AG04449 (cell line): ENCODE results near the gene POTEI.
"Not testable (repeated sequence)": the region's sequence is repeated elsewhere in the genome, so short reads cannot be mapped to it uniquely, and the experiment has no call there.

Experiments used
- CTCF ChIA-PET: fragments of 350-600 bp; formaldehyde crosslinking; extraction: SDS; loops from one replicate; lab custom pipeline; 2021; ENCODE audit warnings: antibody characterized with exemption; lab: Yijun Ruan, JAX
- POLR2A ChIA-PET: fragments of 400-600, 350-600 bp; formaldehyde crosslinking; extraction: SDS; loops from one replicate; lab custom pipeline; 2020; ENCODE audit warnings: antibody characterized with exemption, inconsistent platforms; lab: Yijun Ruan, JAX
- DNase-seq: peaks from one replicate; pipeline ENCODE4 v3.0.0-alpha.2; 2010; ENCODE audit warnings: low read depth, low spot score
- H3K4me3 ChIP-seq: 2 replicates; pipeline ENCODE4 v1.5.1; 2011; ENCODE audit warnings: low read depth, mild to moderate bottlenecking, control low read depth, low read length

The POTEI gene

GRCh38 chr2:130509228-130509627 is at the start of gene POTEI:
TSS of gene POTEI (minus strand) at chr2:130509328. CDS start at chr2:130509235, 93 bp downstream.
- POLR2A ChIA-PET, H3K4me3 ChIP-seq, DNase-seq, CTCF ChIA-PET: not testable (repeated sequence)

DNA sequence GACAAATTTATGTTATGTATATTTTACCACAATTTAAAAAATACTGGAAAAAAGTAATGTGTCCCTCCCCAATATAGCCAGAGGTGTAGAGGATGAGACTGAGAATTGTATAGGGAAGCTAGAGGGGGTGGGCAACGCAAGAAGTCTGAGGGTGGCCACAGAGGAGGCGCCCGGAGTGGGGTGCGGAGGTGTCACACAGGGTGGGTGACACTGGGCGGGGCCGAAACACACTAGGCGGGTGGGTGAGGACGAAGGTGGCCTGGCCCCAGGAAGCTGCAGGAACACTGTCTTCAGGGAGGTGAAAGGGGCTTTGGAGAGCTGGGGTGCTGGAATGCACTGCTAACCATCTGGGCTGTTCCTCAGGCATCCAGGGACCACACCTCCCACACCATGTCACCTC is 47.3 kb upstream of the POTEI start:
- CTCF ChIA-PET, H3K4me3 ChIP-seq, DNase-seq, POLR2A ChIA-PET: not testable (repeated sequence)

GRCh38 chr2:130554178-130554577 is 45.0 kb upstream of the POTEI start:
- H3K4me3 ChIP-seq, CTCF ChIA-PET, DNase-seq, POLR2A ChIA-PET: not testable (repeated sequence)

DNA sequence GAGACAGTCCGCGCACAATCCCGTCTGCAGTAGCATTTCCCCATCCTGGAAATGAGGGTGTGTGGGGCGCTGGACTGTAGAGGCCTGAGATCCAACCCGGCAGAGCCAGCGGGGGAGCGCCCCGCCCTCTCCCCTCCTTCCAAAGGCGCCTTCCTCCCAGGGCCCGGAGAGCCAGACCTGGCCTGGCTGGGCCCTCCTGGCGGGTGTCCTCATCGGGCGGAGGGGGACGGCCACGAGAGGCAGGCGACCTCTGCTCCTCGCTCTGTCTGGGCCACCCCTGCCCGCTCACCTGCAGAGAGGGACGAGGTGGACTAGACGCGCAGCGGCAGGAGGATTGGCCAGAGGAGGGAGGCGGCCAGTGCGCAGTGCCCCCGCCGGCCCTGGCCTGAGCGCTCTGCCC is 40.3 kb upstream of the POTEI start:
- DNase-seq, POLR2A ChIA-PET, H3K4me3 ChIP-seq, CTCF ChIA-PET: not testable (repeated sequence)

GRCh38 chr2:130548418-130548817 is 39.3 kb upstream of the POTEI start:
- POLR2A ChIA-PET, H3K4me3 ChIP-seq, DNase-seq, CTCF ChIA-PET: not testable (repeated sequence)

- DNase-seq, H3K4me3 ChIP-seq, CTCF ChIA-PET, POLR2A ChIA-PET: not testable (repeated sequence)
Measured at GRCh38 chr2:130544978-130545377, 35.9 kb upstream of the POTEI start.

DNA sequence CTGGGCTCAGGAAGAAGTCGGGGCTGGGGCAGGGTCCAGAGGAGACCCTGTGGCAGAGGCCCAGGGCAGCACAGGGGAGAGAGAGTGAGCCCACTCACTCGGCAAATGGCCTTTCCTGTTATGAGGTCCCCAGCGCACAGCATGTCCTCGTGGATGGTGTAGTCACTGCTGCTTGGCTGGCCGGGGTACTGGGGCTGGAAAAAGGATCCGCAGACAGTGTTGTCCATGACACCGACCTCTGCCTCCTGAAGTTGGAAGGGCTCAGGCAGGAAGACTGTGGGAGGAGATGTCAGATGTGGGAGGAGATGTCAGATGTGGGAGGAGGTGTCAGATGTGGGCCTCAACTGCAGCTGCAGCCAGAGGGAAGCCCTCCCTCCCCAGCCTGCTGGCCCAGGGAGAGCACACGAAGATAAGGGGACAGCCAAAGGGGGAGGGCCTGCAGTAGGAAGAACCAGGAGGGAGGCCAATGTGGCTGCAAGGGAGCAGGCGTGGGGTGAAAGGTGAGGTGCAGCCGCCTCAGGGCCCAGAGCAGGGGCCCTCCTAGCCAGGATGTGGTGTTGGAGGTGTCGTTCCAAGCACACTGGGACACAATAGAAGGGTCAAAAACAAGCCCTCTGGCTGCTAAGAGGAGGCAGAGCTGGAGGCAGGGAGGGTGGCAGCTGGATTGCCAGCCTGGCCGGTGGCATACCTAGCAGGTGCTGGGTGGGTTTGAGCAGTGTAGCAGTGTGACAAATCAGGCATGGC is 34.8 kb upstream of the POTEI start:
- H3K4me3 ChIP-seq, CTCF ChIA-PET, POLR2A ChIA-PET, DNase-seq: not testable (repeated sequence)

GRCh38 chr2:130542789-130543188 is 33.7 kb upstream of the POTEI start:
- CTCF ChIA-PET, POLR2A ChIA-PET, DNase-seq, H3K4me3 ChIP-seq: not testable (repeated sequence)

DNA sequence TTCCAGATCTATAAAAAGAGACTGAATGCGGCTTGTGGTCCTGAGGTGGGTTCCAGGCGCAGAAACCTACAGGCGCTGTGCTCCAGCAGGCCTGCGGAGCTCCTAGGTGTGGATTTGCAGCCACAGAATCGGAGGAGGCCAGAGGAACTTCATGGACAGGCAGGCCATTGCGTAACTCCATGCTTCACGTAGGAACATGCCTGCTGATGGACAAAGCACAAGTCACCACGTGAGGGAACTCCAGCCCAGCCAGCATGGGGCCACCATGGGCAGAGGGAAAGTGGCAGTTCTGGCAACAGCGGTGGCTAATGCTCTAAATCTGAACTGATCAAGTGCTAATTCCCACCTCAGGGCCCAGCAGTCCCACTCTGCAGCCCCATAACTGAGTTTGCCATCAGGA is 29.1 kb upstream of the POTEI start:
- CTCF ChIA-PET, POLR2A ChIA-PET, H3K4me3 ChIP-seq, DNase-seq: not testable (repeated sequence)

DNA sequence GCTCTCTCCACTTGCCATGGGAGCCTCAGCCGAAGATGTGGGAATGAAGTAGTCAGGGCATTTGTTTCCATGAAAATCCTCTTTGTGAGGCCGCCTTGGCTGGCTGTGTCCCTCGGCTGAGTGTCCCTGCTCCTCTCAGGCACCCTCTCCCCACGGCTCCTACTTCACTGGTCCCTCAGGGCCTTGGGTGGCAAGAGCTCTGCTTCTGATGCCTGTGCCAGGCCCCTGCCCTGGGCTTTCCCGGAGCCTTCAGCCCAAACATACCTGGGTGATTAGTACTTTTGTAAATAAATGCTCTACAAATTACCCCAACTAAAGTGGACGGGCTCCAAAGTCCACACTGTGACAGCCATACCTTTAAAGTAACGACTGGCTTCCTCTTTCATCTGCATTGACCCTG is 27.5 kb upstream of the POTEI start:
- CTCF ChIA-PET, DNase-seq, POLR2A ChIA-PET, H3K4me3 ChIP-seq: not testable (repeated sequence)

DNA sequence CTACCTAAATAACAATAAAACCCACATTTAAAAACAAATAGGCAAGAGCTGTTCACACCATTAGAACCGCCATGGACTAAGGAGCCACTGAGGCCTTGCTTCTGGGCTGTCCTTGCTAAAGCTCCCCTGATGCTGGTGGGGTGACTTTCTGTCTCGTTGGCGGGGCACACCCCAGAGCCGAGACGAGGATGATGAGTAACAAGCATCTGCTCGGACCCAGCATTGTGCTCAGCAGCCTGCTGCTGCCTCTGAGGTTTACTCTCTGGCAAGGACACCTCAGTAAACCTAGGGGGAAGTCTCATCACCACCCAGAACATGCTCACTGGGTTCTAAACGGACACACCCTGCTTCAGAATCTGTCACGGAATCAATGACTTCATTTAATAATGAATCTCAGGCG is 22.5 kb upstream of the POTEI start:
- CTCF ChIA-PET, POLR2A ChIA-PET: not testable (repeated sequence)

DNA sequence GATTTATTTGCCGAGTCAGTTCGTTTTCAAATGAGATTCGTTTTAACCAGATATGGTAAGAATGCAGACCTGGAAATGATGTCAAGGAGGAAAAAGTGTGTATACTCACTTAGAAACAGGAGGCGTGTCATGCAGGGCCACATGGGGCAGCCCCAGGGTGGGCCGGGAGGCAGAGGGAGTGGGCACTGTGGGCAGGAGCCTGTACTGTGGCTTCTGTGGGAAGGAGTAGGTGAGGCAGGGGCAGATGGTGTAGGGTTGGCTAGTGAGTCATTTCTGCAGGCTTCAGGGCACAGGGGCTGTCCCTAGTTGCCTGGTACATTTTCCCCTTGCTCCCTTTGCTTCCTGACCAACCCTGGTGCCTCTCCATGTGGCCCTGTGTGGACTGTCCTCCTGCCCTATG is 22.1 kb upstream of the POTEI start:
- H3K4me3 ChIP-seq, POLR2A ChIA-PET, DNase-seq, CTCF ChIA-PET: not testable (repeated sequence)

More for the DNA sequence above, 22.5 kb upstream of the POTEI start:
- not testable (repeated sequence) for DNase-seq, H3K4me3 ChIP-seq

GRCh38 chr2:130530212-130530611 is 21.1 kb upstream of the POTEI start:
- CTCF ChIA-PET, DNase-seq, POLR2A ChIA-PET, H3K4me3 ChIP-seq: not testable (repeated sequence)

GRCh38 chr2:130529545-130529944 is 20.4 kb upstream of the POTEI start:
- CTCF ChIA-PET, DNase-seq, POLR2A ChIA-PET, H3K4me3 ChIP-seq: not testable (repeated sequence)

DNA sequence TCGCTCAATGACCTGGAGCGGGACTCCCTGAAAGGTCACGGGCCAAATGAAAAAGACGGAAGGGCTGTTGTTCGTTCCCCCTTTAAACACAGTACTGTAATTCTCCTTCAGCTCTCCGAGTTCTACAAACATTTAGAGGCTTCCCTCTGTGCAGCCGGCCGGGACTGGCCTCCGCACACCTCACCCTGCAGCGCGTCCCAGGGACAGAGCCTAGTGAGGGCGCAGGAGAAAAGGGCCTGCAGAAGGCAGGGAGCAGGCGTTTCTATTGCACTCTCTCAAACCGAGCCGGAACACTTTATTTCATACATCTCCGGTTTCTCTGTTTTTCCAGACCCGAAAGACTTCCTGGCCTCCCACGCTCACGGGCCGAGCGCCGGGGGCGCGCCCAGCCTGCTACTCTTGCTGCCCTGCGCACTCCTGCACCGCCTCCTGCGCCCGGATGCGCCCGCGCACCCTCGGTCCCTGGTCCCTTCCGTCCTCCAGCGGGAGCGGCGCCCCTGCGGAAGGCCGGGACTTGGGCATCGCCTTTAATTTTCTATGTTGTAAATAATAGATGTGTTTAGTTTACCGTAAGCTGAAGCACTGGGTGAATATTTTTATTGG is 18.3 kb upstream of the POTEI start:
- H3K4me3 ChIP-seq, CTCF ChIA-PET, DNase-seq, POLR2A ChIA-PET: not testable (repeated sequence)

DNA sequence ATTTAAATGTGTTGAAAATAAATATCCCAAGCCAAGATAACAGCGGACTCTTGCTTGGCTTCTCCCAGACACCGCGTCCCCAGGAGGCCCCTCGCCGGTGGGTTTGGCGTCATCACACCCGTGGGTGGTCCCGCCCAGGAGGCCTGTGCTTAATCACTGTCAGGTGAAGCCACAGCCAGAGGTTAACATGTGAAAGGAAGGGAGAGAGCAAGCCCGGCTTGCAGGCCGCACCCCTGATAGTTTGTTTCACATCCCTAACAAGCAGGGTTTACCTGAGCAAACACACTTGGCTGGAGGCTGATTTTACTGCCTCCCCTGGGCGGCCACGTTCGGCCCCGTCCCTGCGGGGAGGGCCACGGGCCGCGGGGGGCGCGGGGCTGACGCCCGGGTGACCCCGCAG is 13.3 kb upstream of the POTEI start:
- H3K4me3 ChIP-seq, POLR2A ChIA-PET, CTCF ChIA-PET, DNase-seq: not testable (repeated sequence)

- H3K4me3 ChIP-seq, DNase-seq, POLR2A ChIA-PET, CTCF ChIA-PET: not testable (repeated sequence)
Measured at GRCh38 chr2:130520992-130521391, 11.9 kb upstream of the POTEI start, which contains the start of gene CFC1B. TSS of gene CFC1B (plus strand) at chr2:130521222. CDS start at chr2:130521485, 263 bp downstream.
